ENCODE measurements around the gene GRM1.

Gene GRM1

GRCh38 chr6:146284311-146284710 lies 255.4 kb downstream of the GRM1 start:
- Histone ChIP-seq H3K27me3 (ENCODE audit: insufficient read depth, low read length, poor library complexity, severe bottlenecking) (no peaks in the 10 kb centered on the region), H3K79me2 (ENCODE audit: insufficient read depth, low read length) (no peaks in the 10 kb centered on the region), H4K20me1 (ENCODE audit: insufficient read depth, low read length, poor library complexity, severe bottlenecking) (no peaks in the 10 kb centered on the region), H3F3A (ENCODE audit: low read depth) (no peaks in the 10 kb centered on the region), H3K36me3 (ENCODE audit: insufficient read depth, low read length) (no peaks in the 10 kb centered on the region), H3K9me3 (ENCODE audit: insufficient read depth, low read depth, low read length) (0 out of 2 replicates have a peak, but pooled peaks cover 4% of the 10 kb centered on the region), H3K9me2 (replicated peaks; ENCODE audit: low read depth, low read length) (no peaks in the 10 kb centered on the region), H3K4me3 (ENCODE audit: low read length, poor library complexity, severe bottlenecking) (no peak overlapping the region), H3K4me1 (ENCODE audit: insufficient read depth, low read length, poor library complexity, severe bottlenecking) (peaks cover 6% of the 10 kb centered on the region), H2AFZ (ENCODE audit: low read length) (no peak overlapping the region), H3K4me2 (ENCODE audit: low read depth, low read length, poor library complexity, severe bottlenecking) (no peak overlapping the region), H3K9ac (ENCODE audit: low read depth, low read length, poor library complexity, severe bottlenecking) (no peak overlapping the region)
- TF ChIP-seq EZH2phosphoT487 (IDR thresholded peaks at IDR 0.05; ENCODE audit: borderline replicate concordance) (no peak), CTCF (conservative IDR thresholded peaks at IDR 0.05; ENCODE audit: low read length) (no peak)

GRCh38 chr6:146286961-146287360 lies 258.1 kb downstream of the GRM1 start:
- Histone ChIP-seq H3K27me3 (ENCODE audit: insufficient read depth, low read length, poor library complexity, severe bottlenecking) (no peaks in the 10 kb centered on the region), H3K9me2 (replicated peaks; ENCODE audit: low read depth, low read length) (no peaks in the 10 kb centered on the region), H3K9ac (ENCODE audit: low read depth, low read length, poor library complexity, severe bottlenecking) (no peak overlapping the region), H3K9me3 (ENCODE audit: insufficient read depth, low read depth, low read length) (0 out of 2 replicates have a peak, but pooled peaks cover 4% of the 10 kb centered on the region), H2AFZ (ENCODE audit: low read length) (peak overlapping the region; percentile 21; the same call in 1 of the 2 replicates), H4K20me1 (ENCODE audit: insufficient read depth, low read length, poor library complexity, severe bottlenecking) (no peaks in the 10 kb centered on the region), H3K79me2 (ENCODE audit: insufficient read depth, low read length) (no peaks in the 10 kb centered on the region), H3K4me1 (ENCODE audit: insufficient read depth, low read length, poor library complexity, severe bottlenecking) (peaks cover 14% of the 10 kb centered on the region), H3K36me3 (ENCODE audit: insufficient read depth, low read length) (no peaks in the 10 kb centered on the region), H3K4me3 (ENCODE audit: low read length, poor library complexity, severe bottlenecking) (no peak overlapping the region), H3K4me2 (ENCODE audit: low read depth, low read length, poor library complexity, severe bottlenecking) (no peak overlapping the region), H3F3A (ENCODE audit: low read depth) (no peaks in the 10 kb centered on the region)
- no peak for TF ChIP-seq CTCF (conservative IDR thresholded peaks at IDR 0.05; ENCODE audit: low read length)
- no peak for TF ChIP-seq EZH2phosphoT487 (IDR thresholded peaks at IDR 0.05; ENCODE audit: borderline replicate concordance)

- Histone ChIP-seq H4K20me1 (ENCODE audit: insufficient read depth, low read length, poor library complexity, severe bottlenecking) (no peaks in the 10 kb centered on the region), H3K27me3 (ENCODE audit: insufficient read depth, low read length, poor library complexity, severe bottlenecking) (no peaks in the 10 kb centered on the region), H3K9me2 (replicated peaks; ENCODE audit: low read depth, low read length) (no peaks in the 10 kb centered on the region), H3K9ac (ENCODE audit: low read depth, low read length, poor library complexity, severe bottlenecking) (no peak overlapping the region), H3F3A (ENCODE audit: low read depth) (no peaks in the 10 kb centered on the region), H3K79me2 (ENCODE audit: insufficient read depth, low read length) (no peaks in the 10 kb centered on the region), H3K4me3 (ENCODE audit: low read length, poor library complexity, severe bottlenecking) (no peak overlapping the region), H3K4me1 (ENCODE audit: insufficient read depth, low read length, poor library complexity, severe bottlenecking) (peaks cover 14% of the 10 kb centered on the region), H3K4me2 (ENCODE audit: low read depth, low read length, poor library complexity, severe bottlenecking) (no peak overlapping the region), H2AFZ (ENCODE audit: low read length) (no peak overlapping the region), H3K9me3 (ENCODE audit: insufficient read depth, low read depth, low read length) (0 out of 2 replicates have a peak, but pooled peaks cover 4% of the 10 kb centered on the region), H3K36me3 (ENCODE audit: insufficient read depth, low read length) (no peaks in the 10 kb centered on the region)
- no peak for TF ChIP-seq CTCF (conservative IDR thresholded peaks at IDR 0.05; ENCODE audit: low read length)
- no peak for TF ChIP-seq EZH2phosphoT487 (IDR thresholded peaks at IDR 0.05; ENCODE audit: borderline replicate concordance)
These were observed 259.0 kb downstream of the GRM1 start for GRCh38 chr6:146287691-146288369.

All from Loucy (cell line).